Calu3 (cell line): ENCODE results near the gene RERE. TPM values are rescaled to one million over a fixed set of nuclear protein-coding genes. Genes with fewer than 3 reads are reported as not detected.

Source experiments
- BruUV-seq: library from RNA; stranded (reverse); fragments of 400-500 nt; replicated peaks from 2 replicates; lab custom pipeline; 2021; lab: Mats Ljungman, UMichigan
- CTCF ChIA-PET: fragments of 300-600 bp; sonication (Branson Sonifier 250); formaldehyde crosslinking; loops from one replicate; lab custom pipeline; 2022; ENCODE audit warnings: antibody characterized with exemption; lab: Charles Lee
- DNase-seq: peaks from one replicate; pipeline ENCODE4 v3.0.0; 2022
- H3K27ac Mint-ChIP-seq: one replicate; pipeline ENCODE4 v1.8.0; 2022; ENCODE audit warnings: mixed read lengths; ENCODE audit not compliant: unreplicated experiment
- H3K27me3 Mint-ChIP-seq: one replicate; pipeline ENCODE4 v1.8.0; 2022; ENCODE audit warnings: mixed read lengths; ENCODE audit not compliant: unreplicated experiment
- H3K36me3 Mint-ChIP-seq: one replicate; pipeline ENCODE4 v1.8.0; 2022; ENCODE audit warnings: mild to moderate bottlenecking, moderate library complexity, mixed read lengths; ENCODE audit not compliant: insufficient read depth, unreplicated experiment
- H3K4me1 Mint-ChIP-seq: one replicate; pipeline ENCODE4 v1.8.0; 2022; ENCODE audit warnings: mild to moderate bottlenecking, low read depth, mixed read lengths; ENCODE audit not compliant: unreplicated experiment
- H3K4me3 Mint-ChIP-seq: one replicate; pipeline ENCODE4 v1.8.0; 2022; ENCODE audit warnings: mild to moderate bottlenecking, low read depth, moderate library complexity, mixed read lengths; ENCODE audit not compliant: unreplicated experiment
- H3K9me3 Mint-ChIP-seq: one replicate; pipeline ENCODE4 v1.8.0; 2022; ENCODE audit warnings: low read depth, mixed read lengths; ENCODE audit not compliant: unreplicated experiment
- CTCF ChIP-seq: fragments of 200-600 bp; IDR thresholded peaks from one replicate; pipeline ENCODE4 v1.8.0; 2022; ENCODE audit warnings: antibody characterized with exemption; ENCODE audit not compliant: unreplicated experiment
- intact Hi-C: fragments of 100-400 bp; cut with micrococcal nuclease; formaldehyde crosslinking; loops from one replicate; pipeline ENCODE4 v1.10.0; 2022; ENCODE audit not compliant: unreplicated experiment
- total RNA-seq: library from RNA; stranded (reverse); gene quantifications from 2 replicates; pipeline ENCODE4 v1.2.3, GENCODE V29; 2022

RERE gene
- total RNA-seq, 1 experiment from 2014 or later: 45.9 TPM

- intact Hi-C loops: loop anchor here (5.0 kb wide), 1 partner anchor 282 kb away; no protein-coding TSS in a partner anchor
- peaks cover 37% of the 10 kb centered on the region for H3K4me1 Mint-ChIP-seq
- H3K36me3 Mint-ChIP-seq: peaks cover 24% of the 10 kb centered on the region
- no peaks in the 10 kb centered on the region for H3K27me3 Mint-ChIP-seq
- no peaks in the 10 kb centered on the region for H3K9me3 Mint-ChIP-seq
- H3K27ac Mint-ChIP-seq: no peak overlapping the region
- H3K4me3 Mint-ChIP-seq: no peak overlapping the region
- no TSS peak for BruUV-seq
- DNase-seq: peak; percentile 35
- CTCF ChIA-PET: interaction anchor here (0.7 to 0.9 kb wide), 2 partner anchors 11 to 13 kb away, joined by 4 read pairs; no protein-coding TSS in a partner anchor
- TF ChIP-seq CTCF: no peak
Observed at GRCh38 chr1:8420318-8420717, 397.1 kb downstream of the RERE start.

DNA sequence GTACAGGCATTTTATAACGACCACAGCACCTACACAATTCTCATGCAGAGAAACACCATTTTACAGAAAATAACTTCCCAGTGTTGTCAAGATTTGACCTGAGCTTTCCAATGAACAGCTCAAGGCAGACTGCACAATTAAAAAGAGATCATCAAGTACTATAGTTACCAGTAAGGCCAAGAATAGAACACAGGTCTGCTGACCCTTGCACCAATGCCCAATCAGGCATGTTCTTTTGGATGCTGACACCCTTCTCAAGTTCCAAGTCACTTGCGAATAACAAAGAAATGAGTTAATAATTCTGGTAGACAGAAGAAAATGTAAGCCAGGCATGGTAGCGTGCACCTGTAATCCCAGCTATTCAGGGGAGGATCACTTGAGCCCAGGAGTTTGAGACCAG, 397.6 kb downstream of the RERE start:
- CTCF ChIA-PET: interaction anchor here (0.9 kb wide), 1 partner anchor 11 kb away, joined by 4 read pairs; no protein-coding TSS in a partner anchor
- intact Hi-C loops: loop anchor here (5.0 kb wide), 1 partner anchor 282 kb away; no protein-coding TSS in a partner anchor

GRCh38 chr1:8419172-8419571, 398.3 kb downstream of the RERE start:
- no peak for TF ChIP-seq CTCF
- intact Hi-C loops: no loop called here
- BruUV-seq: no TSS peak
- Mint-ChIP-seq H3K9me3 (no peaks in the 10 kb centered on the region), H3K27ac (no peak overlapping the region), H3K4me3 (no peak overlapping the region), H3K27me3 (no peaks in the 10 kb centered on the region), H3K36me3 (peaks cover 17% of the 10 kb centered on the region), H3K4me1 (peaks cover 25% of the 10 kb centered on the region)
- DNase-seq: no peak
- CTCF ChIA-PET: no interaction called here

More for the DNA sequence above, 397.6 kb downstream of the RERE start:
- no peak for TF ChIP-seq CTCF
- H3K4me3 Mint-ChIP-seq: no peak overlapping the region
- H3K27me3 Mint-ChIP-seq: no peaks in the 10 kb centered on the region
- no TSS peak for BruUV-seq
- H3K4me1 Mint-ChIP-seq: peaks cover 32% of the 10 kb centered on the region
- peaks cover 24% of the 10 kb centered on the region for H3K36me3 Mint-ChIP-seq
- no peak for DNase-seq
- H3K27ac Mint-ChIP-seq: no peak overlapping the region
- H3K9me3 Mint-ChIP-seq: no peaks in the 10 kb centered on the region

DNA sequence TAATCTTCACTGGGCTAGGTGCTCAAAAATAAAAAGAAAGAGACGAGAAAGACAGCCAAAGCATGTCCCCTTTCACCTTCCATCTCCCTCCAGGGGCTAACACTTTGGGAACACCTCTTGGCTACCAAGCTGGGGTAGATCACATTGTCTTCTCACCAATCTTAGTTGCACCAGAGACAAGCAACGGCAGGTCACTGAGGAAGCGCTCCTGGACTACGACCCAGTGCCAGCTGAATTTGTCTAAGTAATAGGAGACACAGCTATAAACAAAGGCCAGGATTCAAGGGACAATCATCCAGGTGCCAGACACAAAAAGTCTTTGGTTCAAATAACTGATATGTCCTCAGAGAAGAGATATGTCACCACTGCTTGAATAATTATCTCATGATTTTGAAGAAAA, 399.1 kb downstream of the RERE start:
- Mint-ChIP-seq H3K27ac (no peak overlapping the region), H3K27me3 (no peaks in the 10 kb centered on the region), H3K36me3 (peaks cover 13% of the 10 kb centered on the region), H3K4me3 (no peak overlapping the region), H3K4me1 (peaks cover 24% of the 10 kb centered on the region), H3K9me3 (no peaks in the 10 kb centered on the region)
- BruUV-seq: no TSS peak
- TF ChIP-seq CTCF: no peak
- CTCF ChIA-PET: no interaction called here
- DNase-seq: no peak
- intact Hi-C loops: no loop called here
